Central memory CD4-positive, alpha-beta T cell (primary cell): ENCODE data around the gene TET3.

Source experiments
- DNase-seq: peaks from one replicate; pipeline ENCODE4 v3.0.0; 2022

Gene TET3

DNA sequence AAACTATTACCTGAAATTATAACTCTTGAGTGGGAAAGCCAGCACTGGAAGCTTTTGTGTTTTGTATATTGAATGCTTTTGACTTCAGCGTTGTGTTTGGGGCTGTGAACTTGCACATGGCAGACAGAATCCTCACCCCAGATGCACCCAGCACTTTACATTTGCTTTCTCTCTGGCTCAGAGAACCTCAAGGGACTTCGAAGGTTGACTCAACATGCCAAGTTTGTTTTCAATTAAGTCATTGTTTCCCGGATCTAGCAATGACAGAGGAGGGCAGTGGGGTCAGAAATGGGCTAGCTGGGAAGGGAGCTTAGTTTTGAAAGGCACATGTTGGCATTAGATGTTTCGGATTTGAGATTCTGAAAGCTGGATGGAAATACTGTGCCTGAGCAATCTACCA lies 22.4 kb downstream of the TET3 start:
- DNase-seq = no peak

GRCh38 chr2:74007711-74008110 lies 23.0 kb downstream of the TET3 start:
- DNase-seq = no peak

DNA sequence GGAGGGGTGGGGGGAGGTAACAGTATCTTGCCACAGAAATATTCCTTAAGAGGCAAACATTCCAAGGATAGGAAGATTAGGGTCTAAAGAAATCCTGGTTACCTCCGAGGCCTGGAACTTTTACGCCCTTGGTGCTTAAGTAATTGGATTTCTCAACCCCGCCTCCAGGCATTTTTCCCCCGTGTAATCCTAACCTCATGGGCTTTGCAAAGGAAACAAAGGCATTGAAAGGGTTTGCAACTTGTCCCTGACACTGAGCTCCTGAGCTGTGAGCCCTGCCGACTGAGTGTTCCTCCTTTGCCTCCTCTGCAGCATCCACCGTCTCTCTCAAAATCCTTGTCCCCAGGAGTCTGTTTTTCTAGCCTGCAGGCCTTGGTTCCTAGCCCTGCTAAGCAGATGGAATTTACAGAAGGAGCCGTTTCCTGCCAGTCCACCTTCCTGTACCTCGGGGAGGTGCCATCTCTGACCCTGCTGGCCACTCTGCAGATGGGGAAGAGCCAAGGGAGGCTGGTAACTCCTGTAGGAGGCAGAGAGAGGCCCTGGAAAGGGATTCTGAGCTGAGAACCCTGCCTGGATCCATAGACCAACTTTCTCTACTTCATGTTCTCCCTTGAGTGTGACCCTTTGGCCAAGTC lies 24.2 kb downstream of the TET3 start:
- no peak for DNase-seq

GRCh38 chr2:74009577-74009976 lies 24.9 kb downstream of the TET3 start:
- DNase-seq = no peak

DNA sequence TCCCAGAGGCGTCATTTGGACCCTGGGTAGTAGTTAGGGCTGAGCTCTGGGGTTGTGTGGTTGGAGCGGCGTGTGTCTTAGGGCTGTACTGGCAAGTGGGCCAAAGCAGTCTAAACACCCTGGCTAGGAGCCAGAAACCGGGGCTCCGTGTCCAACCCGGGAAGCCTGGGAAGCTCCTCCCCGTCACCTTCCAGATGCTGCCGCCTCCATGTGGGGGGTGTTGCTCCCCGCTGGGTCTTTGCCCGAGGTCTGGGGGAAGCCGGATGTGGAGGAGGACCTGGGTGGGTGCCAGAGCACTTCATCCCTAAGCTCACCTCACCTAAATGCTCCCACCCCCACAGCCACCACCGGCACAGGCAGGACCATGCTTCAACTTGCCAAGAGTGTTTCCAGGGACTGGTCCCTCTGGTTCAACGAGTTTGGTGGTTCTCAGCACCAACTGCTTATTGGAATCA lies 25.4 kb downstream of the TET3 start:
- DNase-seq = no peak

GRCh38 chr2:74011246-74011645 lies 26.5 kb downstream of the TET3 start:
- DNase-seq = no peak

- DNase-seq = no peak
Observed at GRCh38 chr2:74014813-74015212, 30.1 kb downstream of the TET3 start.

DNA sequence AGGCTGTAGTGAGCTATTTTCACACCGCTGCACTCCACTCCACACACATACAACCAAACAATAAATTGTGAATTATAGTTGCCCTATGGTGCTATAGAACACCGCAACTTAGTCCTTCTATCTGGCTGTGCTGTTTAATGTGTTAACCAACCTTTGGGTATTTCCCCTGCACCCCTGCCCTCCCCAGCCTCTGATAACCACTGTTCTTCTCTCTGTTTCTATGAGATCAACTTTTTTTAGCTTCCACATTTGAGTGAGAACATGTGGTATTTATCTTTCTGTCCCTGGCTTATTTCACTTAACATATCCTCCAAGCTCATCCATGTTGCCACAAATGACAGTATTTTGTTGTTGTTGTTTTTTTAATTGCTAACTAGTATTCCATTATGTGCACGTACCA lies 32.5 kb downstream of the TET3 start:
- DNase-seq = no peak

GRCh38 chr2:74019516-74019915 lies 34.8 kb downstream of the TET3 start:
- DNase-seq = no peak

DNA sequence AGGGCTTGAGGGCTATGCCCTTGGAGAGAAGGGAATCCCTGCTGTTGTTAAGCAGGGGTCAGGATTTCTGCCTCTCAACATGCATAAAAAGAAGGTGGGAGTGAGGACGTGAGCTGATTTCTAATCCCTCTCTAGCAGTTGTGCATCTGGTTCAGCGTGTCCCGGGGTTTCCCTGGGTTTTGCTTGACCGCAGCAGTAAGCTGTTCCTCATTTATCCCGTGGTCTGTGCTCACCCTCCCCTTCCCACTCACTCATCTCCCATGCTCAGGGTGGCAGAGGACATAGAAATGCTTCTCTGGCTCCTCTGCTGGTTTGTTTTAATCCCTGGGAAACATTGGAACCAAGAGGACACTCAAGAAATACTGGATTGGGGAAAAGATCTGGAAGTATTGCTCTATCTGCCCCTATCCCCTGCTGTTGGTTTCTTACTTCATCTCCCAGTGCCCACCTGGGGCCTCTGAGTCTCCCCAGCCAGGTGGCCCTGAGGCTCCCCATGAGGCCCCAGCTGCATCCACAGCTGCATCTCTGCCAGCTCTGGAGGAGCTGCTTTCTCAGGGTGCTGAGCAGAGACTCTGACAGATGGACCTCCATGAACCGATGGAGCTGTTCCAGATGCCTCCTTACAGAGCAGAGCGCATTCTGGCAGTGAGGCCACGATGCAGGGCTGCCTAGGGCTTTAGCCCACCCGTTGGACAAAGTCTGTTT lies 36.1 kb downstream of the TET3 start:
- DNase-seq = no peak

DNA sequence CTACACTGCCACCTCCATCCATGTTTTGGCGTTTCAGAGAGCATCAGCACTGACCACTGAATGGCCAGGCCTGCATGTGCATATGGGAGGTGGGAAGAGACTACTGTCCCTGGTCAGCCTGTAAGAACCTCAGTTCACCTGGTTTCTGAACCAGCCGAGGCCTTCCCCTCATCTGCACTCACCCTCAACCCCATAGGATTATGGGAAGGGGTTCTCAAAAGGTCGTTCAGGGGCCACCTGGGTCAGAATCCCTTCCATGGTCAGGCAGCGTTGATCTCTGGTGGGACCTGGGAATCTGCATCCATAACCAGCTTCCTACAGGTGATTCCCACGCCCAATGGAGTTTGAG lies 36.7 kb downstream of the TET3 start:
- no peak for DNase-seq

GRCh38 chr2:74024216-74024615 lies 39.5 kb downstream of the TET3 start:
- no peak for DNase-seq

GRCh38 chr2:74025971-74026612 lies 41.4 kb downstream of the TET3 start:
- no peak for DNase-seq

- DNase-seq = no peak
Observed at GRCh38 chr2:74026687-74027241, 42.1 kb downstream of the TET3 start.

GRCh38 chr2:74027496-74027895 lies 42.8 kb downstream of the TET3 start:
- DNase-seq = no peak

DNA sequence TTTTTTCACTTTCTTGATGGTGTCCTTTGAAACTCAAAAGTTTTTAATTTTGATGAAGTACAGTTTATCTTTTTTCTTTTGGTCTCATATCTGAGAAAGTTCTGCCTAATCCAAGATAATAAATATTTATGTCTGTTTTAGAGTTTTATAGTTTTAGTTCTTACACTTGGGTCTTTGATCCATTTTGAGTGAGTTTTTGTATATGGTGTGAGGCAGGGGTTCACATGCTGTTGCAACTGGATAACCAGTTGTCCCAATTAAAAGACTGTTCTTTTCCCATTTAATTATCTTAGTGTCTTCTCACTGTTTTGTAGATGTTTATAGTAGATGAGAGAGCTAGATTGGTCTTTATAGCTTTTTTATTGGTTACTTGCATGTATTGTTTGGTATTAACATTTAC lies 43.6 kb downstream of the TET3 start:
- no peak for DNase-seq

DNA sequence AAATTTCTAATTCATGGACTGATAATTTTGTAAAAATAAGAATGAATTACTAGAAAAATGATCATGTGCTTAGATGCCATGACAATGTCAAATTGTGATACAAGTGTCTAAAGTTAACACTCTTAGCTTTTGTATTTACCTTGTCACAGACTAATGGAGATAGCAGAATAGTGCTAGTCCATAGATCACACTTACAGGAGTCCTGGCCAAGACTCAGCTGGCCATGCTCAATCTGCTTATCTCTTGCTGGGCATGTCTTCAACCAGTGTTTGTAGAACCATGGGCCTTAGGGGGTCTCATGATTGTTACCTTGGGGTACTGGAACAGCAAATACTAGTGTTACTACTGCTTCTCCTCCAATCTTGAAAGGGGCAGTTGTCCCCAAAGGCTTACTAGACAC lies 44.0 kb downstream of the TET3 start:
- DNase-seq = no peak

GRCh38 chr2:74029714-74030397 lies 45.1 kb downstream of the TET3 start:
- DNase-seq = no peak

DNA sequence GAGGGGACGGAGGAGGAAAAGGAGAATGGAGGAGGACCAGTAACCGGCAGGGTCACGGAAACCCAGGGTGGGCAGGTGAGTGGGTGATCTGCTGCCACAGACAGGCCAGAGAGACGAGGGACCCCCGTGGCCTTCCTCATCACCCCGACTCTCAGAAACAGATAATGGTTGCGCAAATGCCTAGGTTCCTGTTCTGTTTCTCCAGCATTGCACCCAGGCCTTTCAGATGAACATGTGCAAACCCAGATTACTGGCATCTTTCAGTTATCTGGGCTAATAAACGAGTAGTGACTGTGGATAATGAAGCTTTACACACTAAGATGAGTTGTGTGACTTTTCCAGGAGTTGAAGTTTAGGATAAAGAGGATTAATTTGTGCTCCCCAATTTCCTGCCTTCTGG lies 46.5 kb downstream of the TET3 start:
- no peak for DNase-seq

- no peak for DNase-seq
Observed at GRCh38 chr2:74031959-74032287, 47.2 kb downstream of the TET3 start.

GRCh38 chr2:74033375-74033774 lies 48.7 kb downstream of the TET3 start:
- DNase-seq = no peak
